ENCODE results near the gene KCNK5.

GRCh38 chr6:39221115-39221514 is 8.2 kb downstream of the KCNK5 start:
- TF ChIP-seq POLR2A (IDR thresholded peaks at IDR 0.05) (no peak), CTCF (IDR thresholded peaks at IDR 0.05) (no peak)
